Measurements from ENCODE around the gene SIK1.
"Not testable (repeated sequence)": the region's sequence is repeated elsewhere in the genome, so short reads cannot be mapped to it uniquely, and the experiment has no call there.

Gene SIK1

DNA sequence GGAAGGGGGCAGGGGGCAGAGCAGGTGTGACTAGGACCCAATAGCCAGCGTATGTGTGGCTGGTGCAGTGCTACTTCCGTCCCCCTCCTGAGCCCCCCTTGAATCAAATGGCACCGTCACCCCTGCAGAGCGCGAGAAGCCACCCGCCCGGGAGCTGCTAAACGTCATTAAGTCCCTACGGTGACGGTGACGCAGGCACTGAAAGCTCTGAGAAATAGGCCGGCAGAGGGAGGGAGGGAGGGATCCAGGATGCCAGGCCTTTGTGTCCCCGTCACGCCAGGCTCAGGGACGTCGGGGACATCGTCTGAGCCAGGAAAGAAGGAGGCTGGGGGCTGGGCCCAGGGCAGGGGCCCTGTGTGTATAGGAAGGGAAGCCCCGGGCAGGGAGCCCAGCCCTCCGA is 43.6 kb downstream of the SIK1 start:
- not testable (repeated sequence) for DNase-seq

DNA sequence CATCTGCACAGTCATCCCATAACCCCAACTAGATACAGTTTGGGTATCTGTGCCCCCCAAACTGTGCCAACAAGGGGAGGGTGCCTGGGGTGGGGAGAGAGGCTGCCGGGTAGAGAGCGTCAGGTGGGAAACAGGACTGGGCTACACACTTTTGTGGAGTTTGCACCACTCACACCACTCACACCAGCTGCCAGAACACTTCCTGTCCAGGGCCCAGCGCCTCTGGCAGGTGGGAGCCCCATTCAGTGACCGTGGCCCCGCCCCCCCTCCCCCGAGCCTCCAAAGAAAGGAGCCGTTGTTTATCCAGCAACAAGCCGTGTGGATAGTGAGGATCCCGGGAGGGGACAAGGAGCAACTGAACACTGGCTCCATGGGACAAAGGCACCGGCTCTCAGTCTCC is 44.0 kb downstream of the SIK1 start:
- DNase-seq: not testable (repeated sequence)

DNA sequence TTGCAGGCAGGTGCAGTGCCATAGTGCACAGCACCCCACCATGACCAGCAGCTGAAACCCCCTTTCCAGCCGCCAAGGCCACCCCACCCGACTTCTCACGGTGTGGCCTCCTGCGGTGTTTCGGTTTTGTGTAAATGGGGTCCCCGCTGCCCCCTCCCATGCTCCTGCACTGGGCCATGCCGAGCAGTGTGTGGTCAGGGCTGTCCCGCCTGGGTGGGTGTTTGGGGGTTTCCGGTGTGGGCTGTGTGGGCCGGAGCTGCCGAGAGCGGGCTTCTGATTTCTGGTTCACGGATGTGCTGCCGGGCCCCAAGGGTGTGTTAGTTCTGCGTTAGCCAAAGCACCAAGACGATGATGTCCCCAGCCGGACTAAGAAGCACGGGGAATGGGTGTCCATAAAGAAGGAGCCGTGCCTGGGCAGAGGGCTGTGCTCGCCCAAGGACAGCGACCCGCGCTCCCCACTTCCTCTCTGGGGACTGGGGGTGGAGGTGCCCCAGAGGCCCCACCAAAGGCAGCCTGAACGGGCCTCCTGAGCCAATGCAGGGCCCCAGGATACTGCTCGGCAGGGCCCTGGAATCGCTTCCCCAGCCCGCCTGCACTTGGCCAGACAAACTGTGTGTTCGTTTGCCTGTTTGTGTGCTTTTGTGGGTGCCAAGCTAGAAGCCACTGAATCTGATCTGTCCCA is 45.9 kb downstream of the SIK1 start:
- DNase-seq: not testable (repeated sequence)

DNA sequence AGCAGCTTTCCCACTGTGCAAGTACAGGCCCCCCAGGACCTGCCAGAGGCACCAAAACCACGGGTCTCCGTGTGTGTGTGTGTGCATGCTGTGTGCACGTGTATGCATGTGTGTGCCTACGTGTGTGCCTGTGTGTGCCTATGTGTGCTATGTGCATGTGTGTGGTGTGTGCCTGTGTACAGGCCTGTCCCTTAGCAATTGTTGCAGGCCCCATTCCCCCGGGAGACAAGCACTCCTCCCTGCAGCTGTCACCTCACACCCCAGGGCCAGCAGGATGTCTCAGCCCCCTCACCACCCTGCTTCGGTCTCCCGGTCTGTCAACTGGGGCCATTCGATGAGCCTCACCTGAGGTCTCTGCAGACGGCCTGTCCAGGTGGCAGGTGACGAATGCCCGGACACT is 46.6 kb downstream of the SIK1 start:
- not testable (repeated sequence) for DNase-seq

DNA sequence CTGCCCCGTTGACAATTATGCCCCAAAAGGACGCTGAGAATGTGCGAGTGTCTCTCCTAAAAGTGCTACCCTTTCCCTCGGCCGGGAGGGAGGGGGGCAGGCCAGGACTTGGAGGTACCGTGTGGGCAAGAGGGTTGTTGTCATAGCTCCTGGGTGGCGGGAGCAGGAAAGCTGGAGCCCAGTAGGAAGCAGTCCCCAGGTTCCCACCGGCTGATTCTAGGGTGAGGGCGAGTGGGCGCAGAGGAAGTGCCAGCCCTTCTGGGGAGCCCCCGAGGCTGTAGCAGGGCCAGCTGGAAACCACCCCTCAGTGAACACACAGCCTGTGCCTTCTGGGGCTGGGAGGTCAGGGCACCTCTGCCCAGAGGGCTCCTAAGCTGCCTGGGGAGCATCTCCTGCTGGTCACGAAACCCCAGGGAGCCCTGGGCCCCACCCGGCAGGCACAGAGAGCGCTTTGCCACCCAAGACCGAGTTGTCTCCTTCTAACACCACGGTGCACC is 47.3 kb downstream of the SIK1 start:
- DNase-seq: not testable (repeated sequence)

DNA sequence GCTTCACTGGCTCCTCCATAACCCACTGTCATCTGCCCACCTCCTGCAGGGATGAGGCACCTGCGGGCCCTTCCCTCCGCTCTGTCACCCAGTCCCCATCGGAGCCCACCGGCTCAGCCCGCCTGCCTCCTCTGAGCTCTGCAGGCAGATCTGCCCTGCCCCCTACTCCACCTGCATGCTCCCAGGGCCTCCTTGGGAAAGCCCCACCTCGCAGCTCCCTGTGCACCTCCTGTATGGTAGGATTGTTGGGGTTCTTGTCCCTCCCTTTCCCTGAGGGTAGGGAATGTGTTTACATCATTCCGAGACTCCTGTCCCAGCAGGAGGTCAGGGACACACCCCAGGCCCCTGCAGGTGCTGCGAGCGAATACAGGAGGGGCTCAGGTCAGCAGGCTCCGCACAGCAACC is 50.5 kb downstream of the SIK1 start:
- DNase-seq: no peak

DNA sequence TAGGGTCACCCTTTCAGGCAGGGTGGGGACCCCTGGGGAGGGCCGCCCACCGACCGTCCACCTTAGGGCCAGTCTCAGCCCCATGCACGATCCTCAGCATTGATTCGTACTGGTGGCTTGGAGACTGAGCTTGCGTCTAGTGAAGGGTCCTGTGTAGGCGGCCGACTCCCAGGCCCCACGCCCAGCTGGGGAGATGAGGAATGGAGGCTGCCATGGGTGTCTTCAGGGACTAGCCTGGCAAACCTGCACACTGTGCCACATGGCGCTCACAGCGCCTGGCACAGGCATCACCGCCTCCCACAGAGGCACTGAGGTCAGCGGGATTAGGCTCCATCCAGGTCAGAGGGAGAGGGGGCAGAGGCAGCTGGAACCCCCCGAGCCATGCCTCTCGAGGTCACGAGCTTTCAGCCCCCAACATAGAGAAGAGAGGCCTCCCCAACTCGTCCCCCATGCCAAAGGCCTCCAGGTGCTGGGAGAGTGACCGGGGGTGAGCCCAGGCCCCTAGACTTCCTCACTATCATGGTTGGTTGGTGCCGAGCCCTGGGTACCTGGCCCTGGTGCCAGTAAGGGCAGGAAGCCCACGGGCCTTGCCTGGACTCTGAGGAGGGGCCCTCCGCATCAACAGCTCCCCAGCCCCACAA is 51.0 kb downstream of the SIK1 start:
- DNase-seq: no peak

DNA sequence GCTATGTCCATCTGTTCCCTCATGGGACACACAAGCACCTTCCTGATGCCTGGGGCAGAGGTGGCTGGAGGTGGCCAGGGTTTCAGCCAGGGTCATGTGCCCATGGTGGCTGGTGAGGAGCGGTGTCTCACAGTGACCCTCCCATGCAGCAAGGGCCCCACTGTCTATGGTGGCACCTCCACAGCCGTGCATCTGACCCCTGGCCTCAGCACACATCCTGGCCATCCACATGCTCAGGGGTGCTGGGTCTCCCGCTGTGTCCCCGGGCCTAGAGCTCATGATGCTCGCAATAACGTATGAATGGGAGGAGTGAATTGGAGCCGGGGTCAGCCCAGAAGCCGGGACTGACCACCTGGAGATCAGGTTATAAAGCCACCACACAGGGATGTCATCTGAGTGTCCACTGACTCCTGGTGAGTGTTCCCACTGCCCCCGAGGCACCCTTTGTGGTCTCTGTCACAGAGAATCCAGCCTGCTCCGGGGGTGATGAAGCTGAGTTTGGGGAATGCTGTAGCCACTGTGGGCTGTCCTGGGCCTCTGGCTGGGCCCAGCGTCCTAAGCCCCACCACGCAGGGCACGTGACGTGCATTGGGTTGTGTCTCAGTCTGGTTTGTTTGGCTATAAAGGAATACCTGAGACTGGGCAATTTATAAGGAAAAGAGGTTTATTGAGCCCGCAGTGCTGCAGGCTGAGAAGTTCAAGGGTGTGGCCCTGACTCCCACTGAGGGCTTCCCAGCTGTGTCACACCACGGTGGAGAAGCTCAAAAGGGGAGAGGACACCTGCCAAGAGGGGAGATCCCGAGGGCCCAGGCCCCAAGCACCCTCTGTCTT is 51.7 kb downstream of the SIK1 start:
- DNase-seq: no peak

DNA sequence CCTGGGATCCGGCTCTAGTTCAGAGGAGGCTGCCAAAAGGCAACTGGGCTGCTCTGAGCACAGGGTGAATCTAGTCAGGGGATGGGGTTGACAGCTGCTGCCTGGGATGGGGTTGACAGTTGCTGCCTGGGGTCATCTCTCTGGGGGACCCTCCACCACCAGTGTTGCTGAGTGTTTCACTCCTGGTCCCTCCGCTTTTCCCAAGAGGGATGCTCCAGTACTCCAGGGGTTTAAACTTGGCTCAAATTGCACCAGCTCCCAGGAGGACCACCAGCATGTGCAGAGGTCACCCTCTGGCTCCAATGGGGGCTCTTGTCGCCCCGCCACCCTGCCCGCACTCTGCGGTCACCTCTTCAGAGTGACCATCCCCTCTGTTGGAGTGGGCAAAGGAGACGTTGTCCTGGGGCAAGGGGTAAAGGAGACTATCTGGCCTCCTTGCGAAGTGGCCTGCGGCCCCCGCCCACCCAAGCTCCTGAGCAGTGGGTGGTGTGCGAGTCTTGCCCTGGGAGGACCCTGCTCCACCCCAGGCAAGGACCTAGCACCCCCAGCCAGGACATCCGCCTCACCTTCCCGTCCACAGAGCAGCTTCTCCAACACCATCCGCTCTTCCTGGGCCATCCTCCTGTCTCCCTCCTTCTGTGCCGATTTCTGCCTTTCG is 52.6 kb downstream of the SIK1 start:
- no peak for DNase-seq

DNA sequence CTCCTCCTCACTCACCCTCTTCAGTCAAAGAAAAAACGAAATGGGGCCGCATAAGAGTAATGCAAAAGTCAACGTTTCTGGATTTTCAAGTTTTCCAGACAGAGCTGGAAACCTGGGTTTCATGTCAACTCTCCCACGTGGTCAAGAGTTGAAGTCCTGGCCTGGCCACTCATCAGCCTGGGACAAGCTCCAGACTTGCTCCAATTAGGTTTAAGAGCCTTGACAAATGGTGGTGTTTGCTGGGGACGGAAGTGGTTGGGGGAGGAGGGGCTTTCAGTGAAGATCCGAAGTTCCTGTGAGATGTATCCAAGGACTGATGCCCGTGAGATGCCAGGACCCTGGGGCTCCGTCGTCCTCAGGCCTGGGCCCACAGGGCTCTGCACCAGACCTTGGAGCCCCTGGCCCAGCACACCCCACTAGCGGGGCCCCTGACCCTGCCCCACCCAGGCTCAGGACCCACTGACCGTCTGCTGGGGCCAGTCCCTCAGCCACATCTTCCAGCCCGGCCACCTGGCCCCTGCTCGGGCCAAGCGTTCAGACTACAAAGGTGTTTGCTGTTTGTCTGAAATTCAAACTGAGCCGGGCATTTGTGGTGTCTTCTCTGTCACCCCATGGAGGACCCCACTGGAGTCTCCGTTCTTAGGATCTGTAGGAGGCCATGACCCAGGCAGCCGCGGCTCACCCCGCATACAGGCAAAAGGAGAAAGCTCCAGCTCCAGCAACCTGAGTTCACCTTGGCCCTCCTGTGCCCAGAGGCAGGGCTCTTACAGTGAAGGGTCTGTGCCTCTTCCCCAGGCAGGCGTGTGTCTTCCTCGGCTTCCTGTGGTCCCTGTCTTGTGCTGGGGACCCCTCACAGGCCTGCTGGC is 53.3 kb downstream of the SIK1 start:
- DNase-seq: no peak

DNA sequence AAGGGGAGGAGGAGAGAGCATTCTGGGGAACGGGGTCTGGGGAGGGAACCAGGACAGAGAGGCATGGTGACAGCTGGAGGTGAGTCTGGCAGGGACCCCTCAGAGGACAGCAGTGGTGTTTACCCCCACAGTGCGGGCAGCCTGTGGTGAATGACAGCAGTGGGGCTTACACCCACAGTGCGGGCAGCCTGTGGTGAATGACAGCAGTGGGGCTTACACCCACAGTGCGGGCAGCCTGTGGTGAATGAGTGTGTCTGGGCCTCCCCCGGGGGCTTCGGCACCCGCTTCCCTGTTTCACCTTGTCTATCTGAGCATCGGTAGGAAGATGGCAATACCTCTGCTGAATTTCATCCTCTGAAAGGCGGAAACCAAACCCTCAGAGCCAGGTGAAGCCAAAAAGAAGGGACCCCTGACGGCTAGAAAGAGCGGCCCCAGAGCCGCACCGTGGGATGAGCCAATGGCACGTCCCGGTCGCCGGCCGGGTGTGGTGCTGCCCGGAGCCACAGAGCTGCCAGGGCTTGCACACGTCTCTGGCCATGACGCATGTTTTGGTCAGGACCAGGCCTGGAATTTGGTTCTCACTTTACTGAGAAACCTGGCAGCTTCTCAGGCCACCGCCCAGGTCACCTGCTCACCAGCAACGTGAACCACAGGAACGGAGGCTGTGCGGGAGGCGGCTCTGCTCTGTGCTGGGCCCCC is 54.1 kb downstream of the SIK1 start:
- DNase-seq: no peak

DNA sequence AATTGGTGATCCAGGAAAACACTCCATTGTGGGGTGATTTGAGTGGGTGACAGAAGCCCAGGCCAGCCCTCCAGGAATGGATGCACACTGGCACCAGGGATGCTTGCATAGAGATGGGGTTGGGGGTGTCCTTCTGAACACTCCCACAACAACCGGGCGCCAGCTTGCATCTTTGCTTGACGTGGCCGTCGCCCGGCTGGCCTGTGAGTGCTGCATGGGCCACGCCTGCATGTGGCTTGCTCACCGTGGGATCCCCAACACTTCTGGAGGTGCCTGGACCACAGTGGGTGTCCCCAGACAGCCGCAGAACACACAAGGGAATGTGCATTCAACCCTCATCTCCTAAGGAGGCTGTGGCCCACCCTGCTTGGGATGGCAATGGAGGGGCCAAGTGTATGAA is 55.1 kb downstream of the SIK1 start:
- no peak for DNase-seq

DNA sequence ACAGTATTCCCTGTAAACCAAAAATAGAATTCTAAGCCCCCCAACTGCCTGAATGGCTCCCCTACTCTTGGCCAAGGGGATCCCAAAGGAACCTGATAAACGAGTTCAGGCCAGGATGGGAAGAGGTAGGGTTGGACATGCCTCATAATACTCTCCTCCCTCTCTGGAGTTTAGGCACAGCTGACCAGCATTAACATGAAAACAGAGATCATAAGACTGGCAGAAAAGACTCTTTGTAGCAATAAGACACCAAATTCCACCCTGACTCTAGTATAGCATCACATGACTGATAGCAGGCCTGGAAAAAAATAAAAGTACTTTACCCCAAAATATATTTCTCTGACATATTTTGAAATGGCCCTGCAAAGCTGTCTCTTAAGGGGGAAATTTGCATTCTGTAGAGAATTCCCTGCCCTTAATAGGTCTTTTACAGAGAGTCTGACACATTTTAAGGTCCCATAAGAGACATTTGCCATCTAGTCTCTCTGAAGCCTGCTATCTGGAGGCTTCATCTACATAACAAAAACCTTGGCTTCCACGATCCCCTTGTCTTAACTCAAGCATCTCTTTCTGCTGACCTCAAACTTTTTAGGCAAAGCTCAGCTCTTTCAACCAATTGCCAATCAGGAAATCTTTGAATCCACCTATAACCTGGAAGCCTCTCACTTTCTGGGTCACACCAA is 55.9 kb downstream of the SIK1 start:
- no peak for DNase-seq

DNA sequence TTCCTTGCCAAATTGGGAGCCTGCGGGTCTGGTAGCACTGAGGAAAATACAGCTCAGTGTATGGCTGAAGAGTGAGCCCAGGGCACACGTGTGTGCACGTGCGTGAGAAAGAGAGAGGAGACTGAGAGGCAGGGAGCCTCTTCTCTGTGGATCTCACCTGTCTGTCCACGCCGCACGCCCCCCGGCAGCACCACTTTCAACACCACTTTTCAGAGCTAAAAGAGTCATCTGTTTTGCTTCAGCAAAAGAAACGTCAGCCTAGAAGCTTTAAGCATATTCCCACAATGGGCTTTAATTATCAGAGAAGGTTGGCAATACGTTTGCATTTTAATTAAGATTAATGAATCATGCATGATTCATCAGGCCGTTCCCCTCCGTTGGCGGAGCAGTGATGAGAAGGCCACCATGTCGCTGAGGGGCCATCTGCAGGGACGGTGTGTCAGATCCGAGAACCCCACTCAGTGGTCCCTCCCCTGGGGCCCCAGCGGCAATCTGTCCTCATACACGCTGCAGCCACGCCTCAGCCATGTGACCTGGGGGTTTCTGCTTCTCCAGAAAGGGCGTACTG is 56.8 kb downstream of the SIK1 start:
- DNase-seq: no peak

DNA sequence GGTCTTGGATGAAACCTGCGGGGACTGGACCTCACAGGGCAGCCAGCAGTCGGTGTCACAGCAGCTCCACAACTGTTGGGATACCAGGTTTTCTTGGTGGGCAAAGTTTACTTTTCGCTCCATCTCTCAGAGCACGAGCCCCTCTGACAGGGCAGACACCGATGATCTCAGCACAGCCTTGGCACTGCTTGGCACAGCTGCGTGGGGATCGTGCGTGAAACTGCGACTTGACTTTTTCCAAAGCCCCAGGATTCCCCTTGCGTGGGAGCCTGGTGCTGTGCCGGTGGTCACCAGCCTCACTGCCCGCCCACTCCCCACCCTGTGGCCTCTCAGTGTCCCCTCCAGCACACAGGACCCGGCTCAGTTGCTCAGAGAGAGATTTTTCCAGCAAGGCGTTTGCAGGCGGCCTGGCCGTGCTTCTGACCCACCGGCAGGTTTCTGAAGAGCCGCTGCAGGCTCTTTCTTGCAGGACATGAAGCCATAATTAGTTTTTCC is 57.3 kb downstream of the SIK1 start:
- DNase-seq: no peak

DNA sequence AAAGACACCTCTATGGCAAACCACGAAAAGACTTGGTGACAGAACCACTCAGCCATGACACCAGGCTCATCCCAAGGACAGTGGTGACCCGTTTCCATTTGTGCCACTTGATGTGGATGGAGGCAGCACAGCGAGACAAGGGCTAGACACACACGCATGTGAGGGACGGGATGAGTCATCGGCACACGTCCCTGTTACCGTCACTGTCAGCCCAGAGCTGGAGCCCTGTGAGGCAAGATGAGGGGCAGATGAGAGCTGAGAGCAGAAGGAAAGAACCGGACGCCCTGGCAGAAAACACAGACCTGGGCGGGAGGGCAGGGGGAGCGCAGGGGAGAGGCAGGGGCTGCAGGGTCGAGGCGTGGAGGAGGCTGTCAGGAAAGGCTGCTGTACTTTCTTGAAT is 57.8 kb downstream of the SIK1 start:
- no peak for DNase-seq

DNA sequence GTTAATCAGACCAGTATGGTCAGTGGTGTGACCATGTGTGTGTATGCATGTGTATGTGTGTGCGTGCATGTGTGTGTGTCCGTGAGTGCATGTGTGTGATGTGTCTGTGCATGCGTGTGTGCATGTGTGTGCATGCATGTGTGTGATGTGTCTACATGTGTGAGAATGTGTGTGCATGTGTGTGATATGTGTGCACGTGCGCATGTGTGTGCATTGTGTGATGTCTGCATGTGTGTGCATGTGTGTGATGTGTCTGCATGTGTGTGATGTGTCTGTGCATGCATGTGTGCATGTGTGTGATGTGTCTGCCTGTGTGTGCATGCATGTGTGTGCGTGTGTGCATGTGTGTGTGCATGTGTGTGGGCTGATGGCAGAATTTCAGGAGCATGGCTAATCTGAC is 58.2 kb downstream of the SIK1 start:
- no peak for DNase-seq

DNA sequence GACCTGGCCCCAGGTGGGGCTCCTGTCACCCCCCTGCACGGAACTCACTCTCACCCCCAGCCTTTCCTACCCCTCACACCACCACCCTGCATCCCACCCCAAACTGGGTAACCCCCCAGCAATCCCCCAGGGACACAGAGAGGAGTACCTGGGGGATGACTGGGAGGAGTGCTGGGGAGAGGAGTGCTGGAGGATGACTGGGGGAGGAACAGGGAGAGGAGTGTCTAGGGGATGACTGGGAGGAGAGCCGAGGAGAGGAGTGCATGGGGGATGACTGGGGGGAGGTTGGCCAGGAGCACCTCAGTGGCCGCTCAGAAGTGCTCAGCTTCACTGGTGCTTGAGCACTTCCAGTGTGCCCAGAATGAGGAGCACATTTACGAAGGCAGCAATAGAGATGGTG is 59.1 kb downstream of the SIK1 start:
- DNase-seq: no peak

DNA sequence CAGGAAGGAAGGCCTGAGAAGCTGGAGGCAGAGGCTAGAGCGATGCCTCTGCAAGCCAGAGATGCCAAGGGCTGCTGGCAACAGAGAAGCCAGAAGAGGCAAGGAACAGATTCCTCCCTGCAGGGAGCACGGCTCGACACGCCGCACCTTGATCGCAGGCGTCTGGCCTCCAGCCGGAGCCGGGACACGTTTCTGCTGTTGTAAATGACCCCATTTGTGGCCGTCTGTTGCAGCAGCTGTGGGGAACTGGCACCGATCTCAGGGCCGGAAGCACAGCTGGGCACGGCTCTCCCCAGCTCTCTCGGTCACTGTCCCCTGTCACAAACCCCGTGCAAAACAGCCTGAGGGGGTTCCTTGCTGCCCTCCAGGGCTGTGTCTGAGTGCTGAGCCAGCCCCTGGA is 59.6 kb downstream of the SIK1 start:
- no peak for DNase-seq

DNA sequence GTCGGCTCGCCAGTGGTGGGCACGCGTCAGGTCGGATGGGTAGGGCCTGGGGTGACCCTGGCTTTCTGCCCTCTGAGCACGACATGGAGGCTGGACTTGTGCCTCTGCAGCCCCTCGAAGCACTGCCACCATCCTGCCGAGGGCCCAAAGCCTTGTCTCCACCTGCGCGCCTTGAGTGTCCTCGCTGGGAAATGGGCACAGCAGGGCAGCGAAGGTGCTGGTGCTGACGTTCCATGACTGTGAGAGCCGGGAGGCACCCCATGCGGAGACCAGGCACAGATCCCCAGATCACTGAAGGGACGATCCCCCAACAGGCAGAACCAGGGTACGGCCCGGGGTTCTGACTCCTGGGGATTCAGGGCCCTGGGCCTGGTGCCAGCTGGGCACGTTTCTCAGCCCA is 60.3 kb downstream of the SIK1 start:
- no peak for DNase-seq

All from activated CD4-positive, alpha-beta T cell treated with anti-CD3 and anti-CD28 coated beads, Interleukin-2, amount 50 U/mL, for 4 hours (primary cell).